Neutrophil (primary cell): Measurements from ENCODE around the gene PLAAT5.

Experiments used
- H3K27ac ChIP-seq: fragments of 200-600 bp; sonication (generic); 2 replicates; pipeline ENCODE4 v1.5.1; 2016; ENCODE audit warnings: mild to moderate bottlenecking, moderate library complexity
- H3K27me3 ChIP-seq: fragments of 200-600 bp; sonication (generic); 2 replicates; pipeline ENCODE4 v1.6.0; 2016; ENCODE audit warnings: mild to moderate bottlenecking
- H3K36me3 ChIP-seq: fragments of 200-600 bp; sonication (generic); 2 replicates; pipeline ENCODE4 v1.5.1; 2017
- H3K4me1 ChIP-seq, 2 experiments: fragments of 200-600 bp in 1 of 2; sonication (generic) in 1 of 2; 1 replicate in 1 of 2; 2 replicates in 1 of 2; pipeline versions ENCODE4 v1.5.1 to v1.6.1; 2013 to 2016; ENCODE audit warnings: low read depth in 1 of 2, low read length in 1 of 2, mild to moderate bottlenecking in 1 of 2, moderate library complexity in 1 of 2; ENCODE audit not compliant: control insufficient read depth in 1 of 2, insufficient read depth in 1 of 2
- H3K4me3 ChIP-seq, 2 experiments: fragments of 200-600 bp in 1 of 2; sonication (generic) in 1 of 2; 1 replicate in 1 of 2; 2 replicates in 1 of 2; pipeline ENCODE4 v1.5.1; 2013 to 2016; ENCODE audit warnings: low read depth in 1 of 2, low read length in 1 of 2, mild to moderate bottlenecking in 1 of 2, moderate library complexity in 1 of 2
- H3K9me3 ChIP-seq: fragments of 200-600 bp; sonication (generic); 2 replicates; pipeline ENCODE4 v1.5.1; 2016
- CTCF ChIP-seq: fragments of 200-600 bp; sonication (generic); IDR thresholded peaks from 2 replicates; pipeline ENCODE4 v1.5.1; 2016; ENCODE audit warnings: antibody characterized with exemption

Gene PLAAT5

DNA sequence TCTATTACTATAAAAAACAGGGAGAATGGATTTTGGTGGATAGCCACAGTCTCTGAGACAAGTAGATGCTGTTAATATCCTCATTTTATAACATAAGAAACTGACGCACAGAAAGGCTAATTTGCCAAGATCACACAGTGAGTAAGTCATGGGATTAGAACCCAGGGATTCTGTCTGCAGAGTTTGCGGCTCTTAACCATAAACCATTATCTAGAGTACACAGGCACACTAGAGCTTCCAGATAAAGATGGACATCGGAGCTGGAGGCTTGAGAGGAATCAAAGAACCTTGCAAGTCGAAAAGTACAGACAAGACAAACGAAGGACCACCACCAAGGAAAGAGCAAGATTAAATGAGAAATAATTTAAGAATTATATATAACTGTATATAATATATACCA lies 26.2 kb upstream of the PLAAT5 start:
- peaks cover 59% of the 10 kb centered on the region for H3K36me3 ChIP-seq
- no peaks in the 10 kb centered on the region for H3K9me3 ChIP-seq
- no peak for TF ChIP-seq CTCF
- no peak overlapping the region for H3K27ac ChIP-seq
- H3K4me1 ChIP-seq: peaks cover 5 to 7% of the 10 kb centered on the region in 2 experiments
- H3K4me3 ChIP-seq: no peak overlapping the region
- no peaks in the 10 kb centered on the region for H3K27me3 ChIP-seq

- no peaks in the 10 kb centered on the region for H3K27me3 ChIP-seq
- H3K4me1 ChIP-seq: no peaks in the 10 kb centered on the region
- no peak for TF ChIP-seq CTCF
- peaks cover 70% of the 10 kb centered on the region for H3K36me3 ChIP-seq
- H3K4me3 ChIP-seq: no peak overlapping the region
- no peaks in the 10 kb centered on the region for H3K9me3 ChIP-seq
- no peak overlapping the region for H3K27ac ChIP-seq
Measured at GRCh38 chr11:63516109-63516508, 25.1 kb upstream of the PLAAT5 start.

DNA sequence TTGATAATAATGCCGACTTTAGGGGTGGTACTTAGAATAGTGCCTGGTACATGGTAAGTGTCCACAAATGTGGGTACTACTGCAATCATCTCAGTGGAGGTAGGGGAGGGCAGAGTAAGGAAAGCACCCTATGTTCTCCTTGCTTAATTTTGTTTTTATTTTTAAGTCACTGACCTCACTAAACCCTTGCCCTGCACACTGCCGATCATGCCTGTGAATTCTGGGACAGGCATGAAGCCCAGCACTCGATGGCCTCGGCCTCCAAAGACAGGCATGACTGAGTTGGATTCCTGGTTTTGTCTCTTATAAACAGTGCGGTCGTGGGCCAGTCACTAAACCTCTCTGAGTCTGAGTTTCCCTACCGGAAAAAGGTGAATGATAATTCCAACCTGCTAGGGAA lies 21.8 kb upstream of the PLAAT5 start:
- peaks cover 82% of the 10 kb centered on the region for H3K36me3 ChIP-seq
- no peak overlapping the region for H3K27ac ChIP-seq
- no peak overlapping the region for H3K4me3 ChIP-seq
- TF ChIP-seq CTCF: no peak
- no peaks in the 10 kb centered on the region for H3K9me3 ChIP-seq
- H3K27me3 ChIP-seq: no peaks in the 10 kb centered on the region
- H3K4me1 ChIP-seq: peaks cover 14 to 15% of the 10 kb centered on the region in 2 experiments

- Histone ChIP-seq H3K9me3 (no peaks in the 10 kb centered on the region), H3K27me3 (no peaks in the 10 kb centered on the region), H3K27ac (no peak overlapping the region), H3K36me3 (peaks cover 66% of the 10 kb centered on the region), H3K4me3 (no peak overlapping the region), H3K4me1 (peaks cover 30 to 31% of the 10 kb centered on the region in 2 experiments)
- TF ChIP-seq CTCF: no peak
Measured at GRCh38 chr11:63511048-63511748, 20.2 kb upstream of the PLAAT5 start.

DNA sequence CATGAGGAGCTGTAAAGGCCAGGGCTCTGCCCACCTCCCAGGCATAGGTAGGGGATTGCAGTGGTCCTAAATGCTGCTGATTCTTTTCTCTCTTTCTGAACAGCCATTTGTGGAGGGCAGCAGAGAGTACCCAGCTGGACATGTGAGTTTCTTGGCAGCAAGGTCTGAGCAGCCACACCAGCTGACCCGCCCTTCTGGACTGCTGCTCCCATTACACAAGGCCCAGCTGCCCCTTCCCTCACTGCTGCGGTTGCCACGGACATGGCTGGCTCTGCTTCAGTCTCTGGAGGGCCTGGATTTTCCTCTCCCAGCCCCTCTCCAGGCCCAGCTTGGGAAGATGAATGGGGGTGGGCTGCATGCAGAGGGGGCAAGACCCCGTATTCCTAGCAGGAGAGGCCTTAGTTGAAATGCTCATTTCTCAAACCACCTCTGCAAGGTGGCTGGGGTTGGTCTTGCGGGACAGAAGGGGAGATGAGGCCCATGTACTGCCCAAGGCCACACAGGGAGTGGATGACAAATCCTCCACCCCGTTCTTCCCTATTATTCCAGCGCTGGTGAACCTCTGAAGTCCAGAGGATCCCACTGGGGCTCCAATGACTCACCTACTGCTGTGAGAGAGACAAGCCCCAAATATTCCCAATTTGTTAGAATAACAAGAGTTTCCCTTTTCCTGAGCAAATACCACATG lies 19.5 kb upstream of the PLAAT5 start:
- Histone ChIP-seq H3K4me3 (no peak overlapping the region), H3K36me3 (peaks cover 59% of the 10 kb centered on the region), H3K27ac (no peak overlapping the region), H3K27me3 (no peaks in the 10 kb centered on the region), H3K4me1 (peaks cover 37 to 38% of the 10 kb centered on the region in 2 experiments), H3K9me3 (no peaks in the 10 kb centered on the region)
- TF ChIP-seq CTCF: no peak
